ENCODE data around the gene TMEM240.
"Not testable (repeated sequence)": the region's sequence is repeated elsewhere in the genome, so short reads cannot be mapped to it uniquely, and the experiment has no call there.

Gene TMEM240

GRCh38 chr1:1540090-1540817 lies at the start of gene TMEM240:
TSS of gene TMEM240 (minus strand) at chr1:1540624. CDS start at chr1:1540346, 278 bp downstream.
- peak; percentile 53 for DNase-seq

DNA sequence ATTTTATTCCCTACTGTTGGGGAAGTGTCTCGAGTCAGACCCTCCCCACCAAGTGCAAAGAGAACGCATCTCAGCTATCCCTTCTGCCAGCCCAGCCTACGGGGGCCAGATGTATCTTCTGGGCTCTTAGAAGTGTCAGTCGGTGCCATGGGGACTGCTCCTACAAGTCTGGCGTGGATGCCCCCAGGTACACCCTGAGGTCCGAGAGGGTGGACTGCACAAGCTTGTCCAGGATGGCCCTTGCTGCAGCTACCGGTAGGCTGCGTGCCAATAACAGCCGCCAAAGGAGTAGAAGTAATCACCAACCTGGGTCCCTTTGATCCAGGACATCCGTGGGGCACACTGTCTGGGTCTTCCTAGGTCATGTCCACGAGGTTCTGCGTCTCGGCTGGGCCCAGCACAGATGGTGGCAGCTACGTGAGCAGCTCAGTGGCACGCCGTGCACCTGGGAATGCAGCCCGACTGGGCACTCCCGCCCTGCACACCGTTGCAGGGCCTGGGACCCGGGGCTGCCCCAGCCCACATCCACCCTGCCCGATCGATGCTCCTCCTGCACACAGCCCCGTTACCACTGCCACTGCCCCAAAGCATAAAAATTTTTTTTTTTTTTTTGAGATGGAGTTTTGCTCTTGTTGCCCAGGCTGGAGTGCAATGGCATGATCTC lies 43.1 kb upstream of the TMEM240 start:
- no peak for DNase-seq

DNA sequence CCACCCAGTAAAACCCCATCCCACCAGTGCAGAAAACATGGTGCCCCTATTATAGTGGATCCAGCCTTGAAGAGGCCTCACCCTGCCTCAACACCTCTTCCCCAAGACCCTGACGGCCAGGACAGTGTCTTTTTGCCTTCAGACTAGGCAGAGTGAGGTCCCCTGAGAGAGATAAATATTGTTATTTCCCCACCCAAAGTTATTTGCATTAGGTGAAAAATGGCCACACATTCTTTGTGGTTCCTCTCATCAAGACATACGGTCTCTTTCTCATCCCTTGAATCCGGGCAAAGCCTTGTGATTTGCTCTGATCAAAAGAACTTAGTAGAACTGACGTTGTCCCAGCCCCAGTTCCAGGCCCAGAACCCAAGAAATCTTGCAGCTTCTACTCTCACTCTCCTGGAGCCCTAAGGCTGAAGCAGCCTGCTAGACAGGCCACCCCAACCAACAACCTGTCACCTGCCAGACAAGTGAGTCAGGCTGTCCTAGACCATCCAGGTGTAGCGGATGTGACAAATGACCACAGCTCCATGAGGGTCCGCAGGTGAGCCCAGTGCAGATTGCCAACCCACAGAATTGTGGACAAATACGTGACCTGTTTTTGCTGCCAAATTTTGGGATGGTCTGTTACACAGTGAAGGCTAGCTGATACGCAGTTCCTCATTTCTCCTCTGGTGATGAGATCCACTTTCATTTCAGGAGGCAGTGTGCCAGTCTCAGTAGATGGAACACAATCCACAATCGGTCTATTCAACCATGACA lies 42.3 kb upstream of the TMEM240 start:
- DNase-seq, result no peak

- no peak for DNase-seq
These were observed 38.0 kb upstream of the TMEM240 start for GRCh38 chr1:1578371-1578940.

GRCh38 chr1:1577367-1578011 lies 37.1 kb upstream of the TMEM240 start:
- DNase-seq, result no peak

DNA sequence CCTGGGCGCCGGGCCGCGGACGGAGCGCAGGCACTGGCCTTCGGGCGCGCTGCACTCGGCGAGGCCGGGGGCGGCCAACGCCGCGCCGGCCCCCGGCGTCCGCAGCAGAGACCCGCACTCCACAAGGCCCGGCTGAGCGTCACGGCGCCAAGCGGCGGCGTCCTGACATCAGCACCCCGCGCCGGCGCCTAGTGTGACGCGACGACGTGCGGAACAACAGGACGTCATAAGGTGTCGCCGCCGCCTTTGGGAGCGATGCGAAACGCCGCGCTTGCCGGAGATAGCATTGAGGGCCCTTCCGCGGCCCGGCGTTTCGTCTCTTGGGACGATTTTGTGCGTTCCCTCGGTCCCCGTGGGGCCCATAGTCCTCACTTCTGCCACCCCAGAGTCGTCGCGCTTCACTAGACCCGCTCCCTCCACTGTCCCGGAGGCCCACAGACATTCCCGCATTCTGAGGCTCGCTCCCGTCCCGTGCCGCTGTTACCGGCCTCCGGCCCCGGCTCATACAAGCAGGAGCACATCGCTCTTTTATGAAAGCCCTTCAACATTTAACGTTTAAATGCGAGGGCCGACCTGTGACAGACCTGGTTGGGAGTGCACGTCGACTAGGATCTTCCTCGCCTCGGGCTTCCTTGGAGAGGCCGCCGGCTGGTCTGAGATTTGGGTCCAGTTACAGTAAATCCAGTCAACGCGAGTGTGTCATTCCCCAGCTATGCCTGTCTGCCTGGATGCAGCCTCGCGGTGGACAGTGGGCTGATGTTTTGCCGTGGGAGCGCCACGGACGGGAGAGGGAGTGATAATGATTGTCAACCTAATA lies 34.5 kb upstream of the TMEM240 start, which contains the start of gene SSU72:
Gene SSU72 (minus strand): TSS at position 143 of the 817 bp plus-strand sequence. CDS start 306 bp downstream, outside the sequence.
- peak; percentile 86 for DNase-seq

DNA sequence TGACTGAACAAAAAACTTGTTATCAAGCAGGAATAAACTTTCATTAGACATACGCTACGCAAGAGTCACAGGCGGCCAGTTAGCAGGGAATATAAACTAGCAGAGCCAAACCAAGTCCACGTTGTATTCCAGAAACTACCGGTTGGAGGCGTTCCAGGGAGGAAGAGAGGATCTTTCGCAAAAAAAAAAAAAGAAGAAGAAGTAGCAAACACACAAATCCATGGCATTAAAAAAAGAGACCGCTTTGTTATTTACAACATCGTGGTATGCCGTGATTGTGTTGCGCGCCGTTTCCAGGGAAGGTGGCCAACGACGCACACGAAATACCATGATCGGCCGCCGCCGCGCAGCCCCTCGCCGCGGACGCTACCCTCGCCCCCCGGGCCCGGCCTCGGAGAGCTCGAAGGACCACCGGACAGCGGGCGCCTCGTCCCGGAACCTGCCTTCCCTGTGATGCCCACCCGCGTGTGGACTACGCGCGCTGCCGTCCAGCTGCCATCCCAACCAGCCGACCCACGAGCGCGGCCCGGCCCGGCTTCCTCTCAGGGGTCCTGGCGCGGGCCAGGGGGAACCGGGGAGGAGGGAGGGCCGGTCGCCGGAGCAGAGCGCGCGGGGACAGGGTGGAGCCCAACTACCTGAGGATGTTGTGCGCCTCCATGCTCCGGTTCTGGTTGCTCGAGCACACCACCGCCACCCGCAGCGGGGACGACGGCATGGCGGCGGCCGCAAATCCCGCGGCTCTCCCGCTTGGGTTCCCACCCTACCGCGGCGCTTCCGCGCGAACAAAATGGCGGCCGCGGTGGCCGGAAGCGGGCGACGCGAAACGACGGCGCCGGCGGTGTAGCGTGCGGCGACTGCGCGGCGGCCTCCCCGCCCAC lies 33.7 kb upstream of the TMEM240 start:
- peak; percentile 61 for DNase-seq

DNA sequence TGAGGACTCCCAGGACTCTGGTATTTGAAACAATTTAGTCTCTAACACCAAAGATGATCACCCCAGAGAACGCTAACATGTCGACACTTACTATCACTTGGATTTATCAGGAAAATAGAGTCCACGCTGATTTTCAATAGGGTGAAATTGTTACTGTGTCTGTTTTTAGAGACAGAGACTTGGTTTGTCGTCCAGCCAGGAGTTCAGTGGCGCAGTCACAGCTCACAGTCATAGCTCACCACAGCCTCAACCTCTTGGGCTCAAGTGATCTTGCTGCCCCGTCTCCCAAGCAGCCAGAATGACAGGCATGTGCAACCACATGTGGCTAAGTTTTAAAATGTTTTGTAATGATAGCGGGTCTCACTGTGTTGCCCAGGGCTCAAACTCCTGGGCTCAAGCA lies 28.9 kb upstream of the TMEM240 start:
- DNase-seq, result no peak

DNA sequence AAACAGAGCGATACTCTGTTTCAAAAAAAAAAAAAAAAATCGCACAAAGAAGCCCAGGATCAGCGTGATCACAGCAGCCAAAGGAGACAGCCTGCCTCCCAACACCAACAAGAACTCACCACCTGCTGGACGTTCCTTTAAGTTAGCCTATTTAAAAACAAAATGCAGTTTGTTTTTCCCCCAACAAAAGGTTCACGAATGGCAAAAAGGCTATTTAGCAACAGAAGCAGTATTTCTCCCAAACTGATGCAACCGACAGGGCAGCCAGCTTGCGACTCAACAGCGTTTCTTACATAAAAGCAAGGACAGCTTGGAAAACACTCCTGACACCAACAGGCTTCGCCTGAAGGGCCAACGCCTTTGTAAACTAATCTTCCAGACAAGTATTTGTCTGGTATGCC lies 27.5 kb upstream of the TMEM240 start:
- DNase-seq, result no peak

DNA sequence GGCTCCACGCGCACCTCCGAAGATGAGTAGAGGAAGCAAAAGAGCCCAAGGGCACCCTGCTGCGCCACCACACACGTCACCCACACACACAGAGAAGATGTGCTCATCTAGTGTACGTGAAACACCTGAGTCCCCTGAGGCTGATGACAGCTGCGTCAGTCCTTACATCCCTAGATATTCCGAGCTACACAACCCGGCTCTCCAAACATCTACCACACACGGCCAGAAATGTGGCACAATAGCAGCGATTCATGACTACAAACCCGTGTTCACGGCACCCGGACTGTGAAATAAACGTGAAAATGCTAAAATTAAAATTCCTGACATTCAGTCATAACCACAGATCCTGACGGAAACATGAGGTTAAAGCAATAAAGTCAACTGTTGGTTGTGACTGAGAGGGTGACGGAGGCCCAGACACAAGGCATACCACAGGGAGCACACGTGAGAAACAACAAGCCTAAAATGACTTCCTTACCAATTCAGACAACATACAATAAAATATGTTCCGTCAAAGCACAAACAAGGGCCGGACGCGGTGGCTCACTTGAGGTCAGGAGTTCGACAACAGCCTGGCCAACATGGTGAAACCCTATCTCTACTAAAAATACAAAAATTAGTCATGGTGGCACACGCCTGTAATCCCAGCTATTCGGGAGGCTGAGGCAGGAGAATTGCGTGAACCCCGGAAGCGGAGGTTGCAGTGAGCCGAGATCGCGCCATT lies 26.9 kb upstream of the TMEM240 start:
- DNase-seq, result no peak

GRCh38 chr1:1565340-1565739 lies 24.9 kb upstream of the TMEM240 start:
- no peak for DNase-seq

- DNase-seq, result no peak
These were observed 23.8 kb upstream of the TMEM240 start for GRCh38 chr1:1564268-1564667.

- no peak for DNase-seq
These were observed 23.3 kb upstream of the TMEM240 start for GRCh38 chr1:1563688-1564087.

DNA sequence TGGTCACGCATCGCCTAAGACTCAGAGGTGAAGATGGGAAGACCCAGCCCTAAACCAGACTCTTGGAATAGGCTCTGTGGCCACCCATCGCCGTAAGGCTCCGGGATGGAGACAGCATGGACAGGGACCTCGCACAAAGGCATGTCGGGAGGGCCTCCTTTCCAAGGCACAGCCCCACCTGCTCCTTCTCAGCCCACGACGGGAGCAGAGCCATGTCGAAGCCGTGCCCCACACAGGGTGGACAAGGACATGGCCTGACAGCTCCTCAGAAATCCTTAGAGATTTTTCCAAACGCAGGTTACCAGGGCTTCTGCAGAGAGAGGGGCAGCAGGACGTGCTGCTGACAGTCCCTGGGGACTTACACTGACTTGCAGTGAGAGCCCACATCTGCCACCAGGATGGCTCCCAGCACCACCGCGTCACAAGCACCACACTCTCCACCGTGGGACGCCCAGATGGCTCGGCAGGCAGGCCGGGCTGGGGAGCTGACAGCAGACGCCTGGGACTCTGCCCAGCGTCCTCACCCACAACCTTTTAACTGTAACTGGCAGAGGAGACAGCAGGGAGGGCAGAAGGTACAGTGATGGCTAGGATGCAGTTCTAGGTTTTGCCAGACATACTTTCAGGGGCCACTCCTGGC lies 22.3 kb upstream of the TMEM240 start:
- no peak for DNase-seq

DNA sequence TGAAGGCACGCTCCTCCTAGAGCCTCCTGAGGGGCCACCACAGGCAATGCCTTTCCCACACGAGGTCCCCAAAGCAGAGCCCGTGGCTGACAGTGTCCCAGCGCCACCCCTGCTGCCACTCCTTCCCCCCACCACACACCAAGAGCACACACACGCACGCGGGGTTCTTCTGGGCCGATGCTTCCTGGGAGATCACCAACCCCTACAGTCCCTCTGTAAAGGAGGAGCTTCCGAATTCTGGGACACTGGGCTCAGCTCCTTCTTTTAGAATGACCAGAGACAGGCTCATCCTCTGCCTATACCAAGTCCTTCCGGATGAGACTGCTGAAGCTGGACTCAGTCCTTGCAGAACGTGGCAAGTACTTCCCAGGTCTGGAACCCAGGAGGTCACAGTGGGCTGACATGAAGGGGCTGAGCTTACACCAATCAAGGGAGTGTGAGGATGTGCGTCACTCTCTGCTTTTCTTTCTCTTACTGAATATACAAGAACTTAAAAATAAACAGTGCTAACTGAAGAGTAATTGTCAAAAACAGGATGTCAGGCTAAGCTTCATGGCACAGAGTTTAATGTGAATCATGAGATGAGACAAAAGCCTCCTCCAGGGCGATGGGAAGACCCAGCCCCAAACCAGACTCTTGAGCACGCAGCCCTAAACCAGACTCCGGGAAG lies 21.5 kb upstream of the TMEM240 start:
- DNase-seq, result no peak

DNA sequence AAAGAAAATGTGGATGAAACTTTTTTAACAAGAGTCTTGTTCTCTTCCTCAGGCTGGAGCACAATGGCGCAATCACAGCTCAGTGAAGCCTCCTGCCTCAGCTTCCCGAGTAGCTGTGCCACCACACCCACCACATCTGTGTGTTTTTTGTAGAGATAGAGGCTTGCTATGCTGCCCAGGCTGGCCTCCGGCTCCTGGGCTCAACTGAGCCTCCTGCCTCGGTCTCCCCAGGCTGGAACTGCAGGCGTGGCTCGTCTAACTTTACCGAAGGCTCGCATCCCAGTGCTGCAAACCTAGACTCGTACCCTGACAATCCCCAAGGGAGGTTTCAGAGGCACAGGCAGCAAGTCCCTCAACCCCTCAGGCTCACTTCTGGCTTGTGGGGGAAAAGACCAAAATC lies 19.8 kb upstream of the TMEM240 start:
- no peak for DNase-seq

- DNase-seq, result no peak
These were observed 18.6 kb upstream of the TMEM240 start for GRCh38 chr1:1559066-1559465.

DNA sequence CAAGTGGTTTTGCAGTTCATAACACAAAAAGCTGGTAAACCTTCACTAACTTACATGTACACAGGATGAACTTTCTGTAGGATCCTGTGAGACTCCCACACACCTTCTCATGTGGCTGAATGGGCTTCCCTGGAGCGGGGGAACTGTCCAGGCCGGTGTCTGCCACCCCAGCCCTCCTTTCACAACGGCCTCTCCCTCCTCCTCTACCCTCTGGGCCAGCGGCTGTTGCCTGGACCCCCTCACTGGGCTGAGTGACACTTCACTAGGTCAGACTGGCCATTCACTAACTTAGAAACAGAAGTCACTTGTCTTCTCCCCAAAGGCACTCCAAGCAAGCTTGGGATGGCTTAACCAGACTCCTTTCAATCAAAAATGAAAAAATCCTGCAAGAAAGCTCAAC lies 18.2 kb upstream of the TMEM240 start:
- DNase-seq, result no peak

GRCh38 chr1:1557688-1558087 lies 17.3 kb upstream of the TMEM240 start:
- not testable (repeated sequence) for DNase-seq
